HepG2 (cell line): ENCODE data around the gene TAF11L11. TPM values are rescaled to one million over a fixed set of nuclear protein-coding genes. Genes with fewer than 3 reads are reported as not detected.

Experiments used
- ATAC-seq: fragments of 200-7000 bp; cut with Tn5 transposase; 3 replicates; pipeline ENCODE4 v1.9.1; 2020; ENCODE audit warnings: mild to moderate bottlenecking, moderate library complexity
- BruUV-seq: library from RNA; stranded (reverse); fragments of 400-500 nt; replicated peaks from 2 replicates; lab custom pipeline; 2021; lab: Mats Ljungman, UMichigan
- CTCF ChIA-PET: fragments of 300-600 bp; formaldehyde crosslinking; extraction: SDS; loops from one replicate; lab custom pipeline; 2021; ENCODE audit warnings: low total read pairs, inconsistent platforms, low intra/inter-chr PET ratio; lab: Yijun Ruan, JAX
- POLR2A ChIA-PET: fragments of 350-600 bp; sonication (Branson Sonifier 250); formaldehyde crosslinking; loops from one replicate; lab custom pipeline; 2020; ENCODE audit warnings: antibody characterized with exemption, inconsistent platforms; lab: Yijun Ruan, JAX
- DNase-seq: peaks from one replicate; pipeline ENCODE4 v3.0.0-alpha.2; 2015; ENCODE audit warnings: low spot score
- FAIRE-seq: peaks from 3 replicates; lab custom pipeline; 2011; peaks lifted over from hg19 to GRCh38; lab: Jason Lieb, UNC
- H2AFZ ChIP-seq: one replicate; pipeline ENCODE4 v1.6.1; 2011; ENCODE audit warnings: low read length, inconsistent platforms
- H3K27ac ChIP-seq: fragments of 300-600 bp; 3 replicates; pipeline ENCODE4 v1.8.0; 2011; ENCODE audit warnings: mixed run types, mild to moderate bottlenecking, mixed read lengths, low read length, inconsistent platforms; ENCODE audit not compliant: insufficient read depth; ENCODE audit errors: extremely low read length
- H3K27me3 ChIP-seq, 2 experiments: fragments of 200-600 bp in 1 of 2; 2 replicates in 1 of 2; 3 replicates in 1 of 2; pipeline versions ENCODE4 v1.6.0 to v1.8.0; 2011; ENCODE audit warnings: low read length in 2 of 2, mild to moderate bottlenecking in 2 of 2, moderate library complexity in 2 of 2, inconsistent platforms in 1 of 2; ENCODE audit not compliant: insufficient read depth in 2 of 2, control insufficient read depth in 1 of 2
- H3K36me3 ChIP-seq, 2 experiments: fragments of 200-600 bp in 1 of 2; replicated peaks in 1 of 2; 2 replicates in 1 of 2; 3 replicates in 1 of 2; pipeline versions ENCODE4 v1.5.1 to v1.8.0; 2011; ENCODE audit warnings: low read length in 2 of 2, inconsistent platforms in 1 of 2; ENCODE audit not compliant: insufficient read depth in 2 of 2, control insufficient read depth in 1 of 2
- H3K4me1 ChIP-seq: 2 replicates; pipeline ENCODE4 v1.5.1; 2012; ENCODE audit warnings: low read length, inconsistent platforms; ENCODE audit not compliant: insufficient read depth
- H3K4me2 ChIP-seq: 2 replicates; pipeline ENCODE4 v1.6.0; 2011; ENCODE audit warnings: low read depth, low read length, inconsistent platforms
- H3K4me3 ChIP-seq, 3 experiments: fragments of 200-600 bp in 1 of 3; sonication (generic), shearing (Covaris generic) in 1 of 3; replicated peaks in 1 of 3; 2 replicates each; pipeline ENCODE4 v1.5.1; 2011 to 2016; ENCODE audit warnings: low read length in 3 of 3, inconsistent platforms in 2 of 3, low read depth in 2 of 3, mild to moderate bottlenecking in 2 of 3, control low read depth in 1 of 3, mixed read lengths in 1 of 3; ENCODE audit not compliant: insufficient read depth in 1 of 3
- H3K79me2 ChIP-seq: one replicate; pipeline ENCODE4 v1.6.1; 2011; ENCODE audit warnings: low read length, inconsistent platforms; ENCODE audit not compliant: insufficient read depth
- H3K9ac ChIP-seq: 2 replicates; pipeline ENCODE4 v1.6.0; 2011; ENCODE audit warnings: mild to moderate bottlenecking, low read depth, low read length, inconsistent platforms; ENCODE audit not compliant: insufficient read depth
- H3K9me3 ChIP-seq: 2 replicates; pipeline ENCODE4 v1.5.1; 2012; ENCODE audit warnings: mild to moderate bottlenecking, low read length
- H4K20me1 ChIP-seq: 2 replicates; pipeline ENCODE4 v1.6.0; 2011; ENCODE audit warnings: inconsistent platforms, mild to moderate bottlenecking, low read length, moderate library complexity; ENCODE audit not compliant: insufficient read depth
- ATF7-NPFF ChIP-seq: sonication (generic); formaldehyde crosslinking; IDR thresholded peaks from 2 replicates; pipeline ENCODE4 v1.8.1; 2023; ENCODE audit warnings: mild to moderate bottlenecking, low read depth, missing genetic modification reagents, moderate library complexity
- ATRX ChIP-seq: sonication (generic); formaldehyde crosslinking; IDR thresholded peaks from 2 replicates; pipeline ENCODE4 v1.4.0; 2020; ENCODE audit warnings: missing genetic modification reagents, borderline replicate concordance
- CREB1 ChIP-seq, 2 experiments: fragments of 450-650 bp in 1 of 2; IDR thresholded peaks; 2 replicates each; pipeline ENCODE4 v1.6.1; 2016 to 2017; ENCODE audit warnings: control low read depth in 1 of 2, mild to moderate bottlenecking in 1 of 2, missing compliant biosample characterization in 1 of 2, missing genetic modification characterization in 1 of 2
- GMEB2 ChIP-seq: IDR thresholded peaks from 2 replicates; pipeline ENCODE4 v1.6.1; 2016; ENCODE audit warnings: missing biosample characterization, missing genetic modification reagents, low read depth
- MLXIP ChIP-seq: sonication (generic); formaldehyde crosslinking; IDR thresholded peaks from 2 replicates; pipeline ENCODE4 v1.9.0; 2021; ENCODE audit warnings: missing genetic modification reagents, borderline replicate concordance
- NR2C2 ChIP-seq: sonication (generic); formaldehyde crosslinking; IDR thresholded peaks from 2 replicates; pipeline ENCODE4 v1.4.0; 2020; ENCODE audit warnings: missing genetic modification reagents, mild to moderate bottlenecking, moderate library complexity, borderline replicate concordance
- NR2F6 ChIP-seq, 2 experiments: IDR thresholded peaks; 2 replicates each; pipeline ENCODE4 v1.6.1; 2016; ENCODE audit warnings: antibody characterized with exemption in 1 of 2, mild to moderate bottlenecking in 1 of 2
- PCBP2 ChIP-seq: fragments of 200-400 bp; formaldehyde crosslinking; optimal IDR thresholded peaks from 2 replicates; pipeline ENCODE3; 2018; ENCODE audit warnings: low read length, low read depth; ENCODE audit not compliant: poor library complexity, severe bottlenecking
- SNAPC4 ChIP-seq: sonication (generic); formaldehyde crosslinking; IDR thresholded peaks from 2 replicates; pipeline ENCODE4 v1.4.0; 2020; ENCODE audit warnings: mild to moderate bottlenecking, missing genetic modification reagents
- ZFP37 ChIP-seq: sonication (generic); formaldehyde crosslinking; IDR thresholded peaks from 2 replicates; pipeline ENCODE4 v1.4.0; 2020; ENCODE audit warnings: missing genetic modification reagents, borderline replicate concordance
- ZNF431 ChIP-seq: sonication (generic); formaldehyde crosslinking; IDR thresholded peaks from 2 replicates; pipeline ENCODE4 v1.9.0; 2022; ENCODE audit warnings: missing genetic modification reagents, low read depth, mild to moderate bottlenecking, borderline replicate concordance
- ZNF496 ChIP-seq: sonication (generic); formaldehyde crosslinking; IDR thresholded peaks from 2 replicates; pipeline ENCODE4 v1.8.1; 2023; ENCODE audit warnings: mild to moderate bottlenecking, moderate library complexity, missing genetic modification reagents; ENCODE audit not compliant: insufficient replicate concordance
- ZNF558 ChIP-seq: sonication (generic); formaldehyde crosslinking; IDR thresholded peaks from 2 replicates; pipeline ENCODE4 v1.9.0; 2022; ENCODE audit warnings: mild to moderate bottlenecking, missing genetic modification reagents, borderline replicate concordance
- WGBS: methylation state at CpG from one replicate; pipeline ENCODE4 v1.1.6; 2017; ENCODE audit warnings: low lambda C conversion rate; 5-methylcytosine and 5-hydroxymethylcytosine counted together
- in situ Hi-C: cut with HindIII; loops from 2 replicates; pipeline ENCODE4 v1.10.0; 2017; ENCODE audit warnings: low pct_unique_long_range_greater_than_20kb; ENCODE audit not compliant: extremely low pct_ligation_motif_present
- intact Hi-C: fragments of 100-400 bp; cut with micrococcal nuclease; formaldehyde crosslinking; loops from one replicate; pipeline ENCODE4 v1.10.0; 2022; ENCODE audit not compliant: unreplicated experiment
- polyA plus RNA-seq, 8 experiments: library from polyadenylated mRNA; depleted of rRNA in 3 of 8; stranded (reverse) in 7 of 8; unstranded in 1 of 8; fragments of >200 nt; fragmentation: Illumina TruSeq in 4 of 8; extraction: Trizol in 4 of 8; gene quantifications; 2 replicates each; pipeline versions ENCODE4 v1.2.1 to v1.2.3, GENCODE V29; 2011 to 2016; ENCODE audit warnings: low read depth in 4 of 8, missing spikeins in 1 of 8, mixed read lengths in 1 of 8; ENCODE audit not compliant: insufficient read depth in 1 of 8
- total RNA-seq, 5 experiments: library from RNA; depleted of rRNA; stranded (reverse); fragments of >200 nt; fragmentation: Illumina TruSeq; extraction: Trizol; gene quantifications; 2 replicates each; pipeline ENCODE4 v1.2.3, GENCODE V29; 2016; ENCODE audit warnings: low read depth in 1 of 5

Gene TAF11L11
- total and polyA plus RNA-seq, 2 of the 13 experiments (the other 11 are each of a cell fraction or from before 2014, with no cell fraction given): not detected

GRCh38 chr5:17625686-17626085 is 21.7 kb downstream of the TAF11L11 start:
- Histone ChIP-seq H3K4me3 (no peak overlapping the region), H3K9me3 (no peaks in the 10 kb centered on the region), H3K27ac (no peak overlapping the region), H3K4me1 (no peaks in the 10 kb centered on the region), H3K79me2 (no peaks in the 10 kb centered on the region), H4K20me1 (no peaks in the 10 kb centered on the region), H2AFZ (no peak overlapping the region), H3K36me3 (no peaks in the 10 kb centered on the region), H3K9ac (no peak overlapping the region), H3K27me3 (no peaks in the 10 kb centered on the region), H3K4me2 (no peak overlapping the region)
- FAIRE-seq: no peak
- in situ Hi-C loops (no loop called here), intact Hi-C loops (no loop called here)
- no CpG with 5 or more reads among the region's 11 CpGs for WGBS
- TF ChIP-seq ZFP37 (CRISPR knock-in tag) (no peak), CREB1 (IDR thresholded peaks at IDR 0.05) (no peak), CREB1 (CRISPR knock-in tag; IDR thresholded peaks at IDR 0.05) (no peak), ZNF431 (no peak), ATF7-NPFF (no peak), PCBP2 (no peak), ZNF558 (CRISPR knock-in tag) (no peak), GMEB2 (CRISPR knock-in tag) (no peak), MLXIP (CRISPR knock-in tag) (no peak), NR2C2 (CRISPR knock-in tag) (no peak), ZNF496 (CRISPR knock-in tag) (no peak), NR2F6 (IDR thresholded peaks at IDR 0.05) (no peak), NR2F6 (CRISPR knock-in tag; IDR thresholded peaks at IDR 0.05) (no peak), SNAPC4 (CRISPR knock-in tag) (no peak), ATRX (no peak)
- no peak for ATAC-seq
- CTCF ChIA-PET: no interaction called here
- POLR2A ChIA-PET: no interaction called here
- no peak for DNase-seq
- no TSS peak for BruUV-seq
